Ovary (tissue), 10 donors: ENCODE results near the gene HCRTR1. TPM values are rescaled to one million over a fixed set of nuclear protein-coding genes. Genes with fewer than 3 reads are reported as not detected.

ENCODE experiments used
- DNase-seq, 5 donors: peaks; one replicate each; pipeline ENCODE4 v3.0.0-alpha.2; 2019 to 2020
- H3K27ac ChIP-seq, 2 donors: fragments of 200-600 bp; one replicate each; pipeline versions ENCODE4 v1.5.1 to v1.8.0; 2019 to 2022
- H3K27me3 ChIP-seq: fragments of 200-600 bp; one replicate; pipeline ENCODE4 v1.8.0; 2022
- H3K36me3 ChIP-seq: fragments of 200-600 bp; sonication (generic); one replicate; pipeline ENCODE4 v1.5.1; 2019
- H3K4me1 ChIP-seq: one replicate; pipeline ENCODE4 v1.8.1; 2013; ENCODE audit warnings: mild to moderate bottlenecking, moderate library complexity; ENCODE audit not compliant: insufficient read depth
- H3K4me3 ChIP-seq: fragments of 200-600 bp; sonication (generic); one replicate; pipeline ENCODE4 v1.5.1; 2017
- H3K9me3 ChIP-seq, 2 donors: fragments of 200-600 bp in 1 of 2; sonication (generic) in 1 of 2; one replicate each; pipeline versions ENCODE4 v1.5.1 to v1.8.1; 2013 to 2019; ENCODE audit warnings: mild to moderate bottlenecking in 1 of 2, moderate library complexity in 1 of 2
- EP300 ChIP-seq: sonication (generic); formaldehyde crosslinking; IDR thresholded peaks from one replicate; pipeline ENCODE4 v1.6.1; 2017; ENCODE audit warnings: antibody characterized with exemption
- POLR2A ChIP-seq: fragments of 450-650 bp; IDR thresholded peaks from one replicate; pipeline ENCODE4 v1.6.1; 2017; ENCODE audit warnings: antibody characterized with exemption, mild to moderate bottlenecking, moderate library complexity
- WGBS, 3 donors: extraction: QIAGEN DNeasy Blood & Tissue Kit in 1 of 3; methylation state at CpG; one replicate each; pipeline versions ENCODE4 v1.1.5 to v1.1.7; 2013 to 2017; 5-methylcytosine and 5-hydroxymethylcytosine counted together
- intact Hi-C, 4 donors: fragments of 100-400 bp; cut with DNase I; formaldehyde crosslinking; loops; one replicate each; pipeline versions ENCODE4 v1.11.0 to v1.15.1; 2022 to 2023
- long read RNA-seq, 3 donors: library from polyadenylated mRNA in 2 of 3; unstranded in 2 of 3; transcript quantifications; one replicate each; pipeline ENCODE4 v2.0.0 and lab custom pipeline, GENCODE V29; 2021 to 2026
- polyA plus RNA-seq, 2 donors: library from polyadenylated mRNA; stranded (reverse); fragments of 200-250 nt in 1 of 2; fragments of 350-450 nt in 1 of 2; fragmentation: Illumina TruSeq in 1 of 2; extraction: RNeasy Lipid Tissue Mini Kit (QIAGEN cat#74804) in 1 of 2; gene quantifications; one replicate each; pipeline ENCODE4 v1.2.3, GENCODE V29; 2013 to 2014
- total RNA-seq, 7 donors: library from RNA; depleted of rRNA in 2 of 7; stranded (reverse); fragments of >200 nt in 2 of 7; fragmentation: NEBNext Ultra II Directional in 3 of 7; extraction: Animal tissue kit (Norgen Biotek cat#: 25700) in 3 of 7; gene quantifications; one replicate each; pipeline versions ENCODE4 v1.1.0 to v1.2.4, GENCODE V29; 2016 to 2023
- TF ChIP-seq, protein P1 (sequence below), 3 donors: fragments of 450-650 bp in 2 of 3; fragments of 200-600 bp in 1 of 3; IDR thresholded peaks; one replicate each; pipeline versions ENCODE4 v1.5.1 to v1.8.0; 2016 to 2022; ENCODE audit warnings: antibody characterized with exemption in 3 of 3, mild to moderate bottlenecking in 1 of 3
- donor health status: DM: no; HTN: no; CAD: no; lungs with moderate emphysema.
- donor health status: DM: no; HTN: no; CAD: no.
- donor health status: Bipolar disorder and iron deficiency.
- donor health status: DM: yes; HTN: yes; CAD: no.
- donor health status: DM: no; HTN: no; CAD: no.
- donor health status: DM: yes; HTN: yes; CAD: no.

HCRTR1 gene
- not detected for total RNA-seq
- not detected for polyA plus RNA-seq
- long read RNA-seq, donor 1 = 0 reads
- long read RNA-seq, donor 2 = 0 reads
- long read RNA-seq, donor 3, partial matches to known transcripts = 0 of 2 reads
- long read RNA-seq, donor 3, other reads (novel, unspliced or antisense) = 2 of 2 reads

DNA sequence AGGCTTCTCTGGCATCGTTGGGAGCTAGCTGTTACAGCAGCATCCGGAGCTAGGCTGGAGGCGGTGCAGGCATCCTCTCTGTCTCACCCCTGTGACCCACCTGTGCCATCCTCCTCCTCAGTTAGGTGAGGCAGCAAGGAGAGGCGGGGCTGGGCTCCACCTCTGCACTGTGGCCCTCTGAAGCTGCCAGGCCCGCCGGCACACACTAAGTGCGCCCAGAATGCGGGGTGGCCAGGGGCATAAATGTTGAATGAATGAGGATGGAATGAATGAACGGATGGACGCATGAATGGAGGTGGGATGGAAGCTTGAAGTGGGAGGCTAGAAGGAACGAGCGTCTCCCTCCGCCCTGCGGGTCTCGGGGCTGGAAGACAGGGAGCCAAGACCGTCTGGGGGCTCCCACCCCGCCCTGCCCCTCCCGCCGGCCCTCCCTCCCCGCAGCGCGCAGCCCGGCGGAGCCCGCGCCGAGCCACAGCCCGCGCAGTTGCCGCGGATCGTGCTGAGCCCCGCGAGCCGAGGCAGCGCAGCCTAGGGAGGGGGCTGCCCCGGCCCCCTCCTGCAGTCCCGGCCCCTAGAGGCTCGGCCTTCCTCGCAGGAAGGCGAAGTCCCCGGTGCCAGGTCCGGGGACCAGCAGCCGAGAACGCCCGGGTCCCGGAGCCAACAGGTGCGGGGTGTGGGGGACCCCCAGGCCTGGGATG is at the start of gene HCRTR1:
HCRTR1 (plus strand) TSS at position 472 of the 698 bp plus-strand sequence. CDS start 1,504 bp downstream, outside the sequence.
- WGBS, 3 donors = 4 to 10% (median 8%) methylated on average over 28 to 48 of the region's 48 CpGs
- no peak for DNase-seq

DNA sequence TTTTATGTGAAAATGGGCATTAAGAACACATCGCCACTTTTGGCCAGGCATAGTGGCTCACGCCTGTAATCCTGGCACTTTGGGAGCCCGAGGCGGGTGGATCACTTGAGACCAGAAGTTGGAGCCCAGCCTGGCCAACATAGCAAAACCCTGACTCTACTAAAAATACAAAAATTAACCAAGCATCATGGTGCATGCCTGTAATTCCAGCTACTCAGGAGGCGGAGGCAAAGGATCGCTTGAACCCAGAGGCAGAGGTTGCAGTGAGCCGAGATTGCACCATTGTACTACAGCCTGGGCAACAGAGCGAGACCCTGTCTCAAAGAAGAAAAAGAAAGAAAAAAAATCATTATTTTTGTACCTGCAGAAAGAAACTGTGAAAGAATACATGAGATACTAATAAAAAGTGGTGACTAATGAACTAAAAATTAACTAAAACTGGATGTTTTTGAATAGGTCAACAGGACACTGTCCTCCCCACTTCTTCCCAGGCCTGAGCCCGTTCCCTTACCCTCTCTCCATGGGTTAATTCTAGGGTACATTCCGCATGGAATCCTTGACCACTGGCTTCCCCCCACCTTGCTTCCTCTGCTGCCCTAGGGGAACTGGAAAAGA is 49.4 kb upstream of the HCRTR1 start:
- intact Hi-C loops = loop anchor here in 1 of 4 donors (10.0 kb wide), 1 partner anchor 227 kb away; no protein-coding TSS in a partner anchor
- TF ChIP-seq POLR2A (no peak), EP300 (no peak)
- TF ChIP-seq, protein P1, sequence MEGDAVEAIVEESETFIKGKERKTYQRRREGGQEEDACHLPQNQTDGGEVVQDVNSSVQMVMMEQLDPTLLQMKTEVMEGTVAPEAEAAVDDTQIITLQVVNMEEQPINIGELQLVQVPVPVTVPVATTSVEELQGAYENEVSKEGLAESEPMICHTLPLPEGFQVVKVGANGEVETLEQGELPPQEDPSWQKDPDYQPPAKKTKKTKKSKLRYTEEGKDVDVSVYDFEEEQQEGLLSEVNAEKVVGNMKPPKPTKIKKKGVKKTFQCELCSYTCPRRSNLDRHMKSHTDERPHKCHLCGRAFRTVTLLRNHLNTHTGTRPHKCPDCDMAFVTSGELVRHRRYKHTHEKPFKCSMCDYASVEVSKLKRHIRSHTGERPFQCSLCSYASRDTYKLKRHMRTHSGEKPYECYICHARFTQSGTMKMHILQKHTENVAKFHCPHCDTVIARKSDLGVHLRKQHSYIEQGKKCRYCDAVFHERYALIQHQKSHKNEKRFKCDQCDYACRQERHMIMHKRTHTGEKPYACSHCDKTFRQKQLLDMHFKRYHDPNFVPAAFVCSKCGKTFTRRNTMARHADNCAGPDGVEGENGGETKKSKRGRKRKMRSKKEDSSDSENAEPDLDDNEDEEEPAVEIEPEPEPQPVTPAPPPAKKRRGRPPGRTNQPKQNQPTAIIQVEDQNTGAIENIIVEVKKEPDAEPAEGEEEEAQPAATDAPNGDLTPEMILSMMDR (IDR thresholded peaks at IDR 0.05) = no peak
- DNase-seq = no peak
- H3K4me1 ChIP-seq = peaks cover 5% of the 10 kb centered on the region
- no peak overlapping the region for H3K4me3 ChIP-seq
- no peaks in the 10 kb centered on the region for H3K27me3 ChIP-seq
- H3K36me3 ChIP-seq = no peaks in the 10 kb centered on the region
- 48 to 64% (median 62%) methylated on average over 10 of the region's 10 CpGs for WGBS, 3 donors
- H3K27ac ChIP-seq = no peak overlapping the region
- no peaks in the 10 kb centered on the region for H3K9me3 ChIP-seq

More for the DNA sequence above, at the start of gene HCRTR1:
- Histone ChIP-seq H3K4me3 (peak within 1 kb of the TSS; percentile 30), H3K27ac (no peak within 1 kb of the TSS), H3K9me3 (no peaks in the 10 kb centered on the region), H3K36me3 (no peaks in the 10 kb centered on the region), H3K27me3 (no peaks in the 10 kb centered on the region), H3K4me1 (no peaks in the 10 kb centered on the region)
- intact Hi-C loops = no loop called here
- TF ChIP-seq, protein P1 (IDR thresholded peaks at IDR 0.05) = no peak
- TF ChIP-seq POLR2A = no peak
- TF ChIP-seq EP300 = no peak

DNA sequence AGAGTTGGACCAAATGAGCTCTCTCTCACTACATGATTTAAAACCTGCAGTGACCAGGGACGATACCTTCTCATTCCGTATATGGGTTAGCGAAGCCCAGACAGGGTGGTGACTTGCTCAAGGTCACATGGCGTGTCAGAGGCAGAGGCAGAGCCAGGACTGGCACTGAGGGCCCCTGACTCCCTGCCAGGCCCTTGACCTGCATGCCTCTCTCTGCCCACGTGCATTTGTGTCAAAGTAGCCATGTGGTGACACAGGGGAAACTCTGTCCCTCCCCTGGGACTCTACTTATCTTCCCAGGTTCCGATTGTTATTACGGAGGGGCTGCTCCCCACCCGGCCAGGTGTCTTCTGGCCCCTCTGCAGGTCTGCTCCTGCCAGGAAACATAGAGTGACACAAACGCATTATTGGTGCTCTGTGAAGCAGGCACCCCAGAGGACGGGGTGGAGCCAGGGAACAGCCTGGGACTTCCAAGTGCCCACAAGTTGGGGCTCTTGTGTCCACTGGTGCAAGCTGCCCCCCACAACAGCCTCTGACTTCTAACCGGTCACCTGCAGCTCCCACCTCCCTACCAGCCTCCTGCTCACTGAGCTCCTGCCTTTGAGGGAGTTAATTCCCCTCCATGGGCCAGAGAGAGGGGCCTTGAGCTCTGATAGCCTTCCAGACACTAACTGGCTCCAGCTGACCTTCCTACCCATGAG is 48.4 kb upstream of the HCRTR1 start:
- no peaks in the 10 kb centered on the region for H3K36me3 ChIP-seq
- no peak overlapping the region for H3K27ac ChIP-seq
- peak in 1 of 5 donors; percentile 15 for DNase-seq
- intact Hi-C loops = loop anchor here in 1 of 4 donors (10.0 kb wide), 1 partner anchor 226 kb away; no protein-coding TSS in a partner anchor
- TF ChIP-seq POLR2A = no peak
- TF ChIP-seq EP300 = no peak
- TF ChIP-seq, protein P1 (IDR thresholded peaks at IDR 0.05) = no peak
- 62 to 72% (median 65%) methylated on average over 11 of the region's 11 CpGs for WGBS, 3 donors
- no peaks in the 10 kb centered on the region for H3K9me3 ChIP-seq
- H3K27me3 ChIP-seq = no peaks in the 10 kb centered on the region
- H3K4me3 ChIP-seq = no peak overlapping the region
- H3K4me1 ChIP-seq = peaks cover 12% of the 10 kb centered on the region

DNA sequence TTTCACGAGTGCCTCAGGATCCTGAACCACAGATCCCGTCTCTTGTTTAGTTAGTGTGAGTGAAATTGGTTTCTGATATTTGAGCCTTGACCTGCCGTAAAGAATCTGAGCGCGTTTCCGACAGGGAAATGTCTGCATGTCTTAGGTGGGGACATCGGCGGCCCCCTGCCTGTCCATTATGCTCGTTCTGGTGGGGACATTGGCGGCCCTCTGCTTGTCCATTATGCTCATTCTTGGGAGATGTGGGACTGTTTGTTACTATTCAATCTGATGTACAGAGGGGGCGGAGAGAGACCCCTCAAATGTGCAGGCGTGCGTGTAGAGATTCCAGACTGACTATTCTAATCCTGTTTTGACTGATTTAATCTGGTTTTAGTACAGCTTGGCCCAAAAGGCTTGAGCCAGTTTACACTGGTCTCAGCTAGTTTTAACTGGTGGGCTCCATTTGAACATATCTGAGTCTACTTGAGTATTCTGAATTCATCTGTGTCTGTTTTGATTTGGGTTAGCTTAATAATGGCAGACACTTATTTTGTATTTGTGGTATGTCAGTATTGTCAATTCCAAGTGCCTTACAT is 47.8 kb upstream of the HCRTR1 start:
- H3K4me1 ChIP-seq = peaks cover 15% of the 10 kb centered on the region

More for the DNA sequence above, 47.8 kb upstream of the HCRTR1 start:
- H3K4me3 ChIP-seq = no peak overlapping the region
- H3K9me3 ChIP-seq = no peaks in the 10 kb centered on the region
- WGBS, 3 donors = 83 to 86% (median 85%) methylated on average over 13 of the region's 13 CpGs
- H3K36me3 ChIP-seq = no peaks in the 10 kb centered on the region
- no peak for DNase-seq
- no peak for TF ChIP-seq EP300
- no peak for TF ChIP-seq POLR2A
- TF ChIP-seq, protein P1 (IDR thresholded peaks at IDR 0.05) = no peak
- H3K27ac ChIP-seq = no peak overlapping the region
- H3K27me3 ChIP-seq = no peaks in the 10 kb centered on the region
- intact Hi-C loops = loop anchor here in 1 of 4 donors (10.0 kb wide), 1 partner anchor 225 kb away; no protein-coding TSS in a partner anchor
